HG03571 (cell line): ENCODE results near the gene TOB1.

Source experiments
- ATAC-seq: cut with Tn5 transposase; IDR thresholded peaks from one replicate; pipeline ENCODE4 v1.9.1; 2021; ENCODE audit not compliant: unreplicated experiment

TOB1 gene

DNA sequence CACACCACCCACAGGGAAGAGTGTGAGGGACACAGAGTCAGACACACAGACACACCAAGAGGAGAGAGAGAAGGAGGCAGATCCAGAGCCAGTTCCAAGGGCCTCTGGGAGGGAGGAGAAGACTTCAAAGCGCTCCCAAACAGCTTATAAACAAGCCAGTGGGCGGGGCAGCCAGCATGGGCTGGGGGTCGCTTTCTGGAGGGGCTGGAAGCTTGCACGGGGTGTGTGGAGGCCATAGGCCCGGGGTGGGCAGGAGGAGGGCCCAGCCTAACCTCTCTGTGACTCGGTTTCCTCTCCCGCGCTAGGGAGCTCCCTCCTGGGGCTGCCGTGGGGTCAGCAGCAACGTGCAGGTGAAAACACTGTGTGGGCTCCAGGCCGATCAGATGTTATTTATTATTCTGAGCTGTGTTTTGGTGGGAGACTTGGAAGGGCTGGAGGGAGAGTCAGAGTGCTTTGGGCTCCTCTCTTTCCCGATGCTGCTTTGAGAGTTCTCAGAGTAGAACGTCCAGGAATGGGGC lies 33.2 kb downstream of the TOB1 start:
- ATAC-seq: no peak

DNA sequence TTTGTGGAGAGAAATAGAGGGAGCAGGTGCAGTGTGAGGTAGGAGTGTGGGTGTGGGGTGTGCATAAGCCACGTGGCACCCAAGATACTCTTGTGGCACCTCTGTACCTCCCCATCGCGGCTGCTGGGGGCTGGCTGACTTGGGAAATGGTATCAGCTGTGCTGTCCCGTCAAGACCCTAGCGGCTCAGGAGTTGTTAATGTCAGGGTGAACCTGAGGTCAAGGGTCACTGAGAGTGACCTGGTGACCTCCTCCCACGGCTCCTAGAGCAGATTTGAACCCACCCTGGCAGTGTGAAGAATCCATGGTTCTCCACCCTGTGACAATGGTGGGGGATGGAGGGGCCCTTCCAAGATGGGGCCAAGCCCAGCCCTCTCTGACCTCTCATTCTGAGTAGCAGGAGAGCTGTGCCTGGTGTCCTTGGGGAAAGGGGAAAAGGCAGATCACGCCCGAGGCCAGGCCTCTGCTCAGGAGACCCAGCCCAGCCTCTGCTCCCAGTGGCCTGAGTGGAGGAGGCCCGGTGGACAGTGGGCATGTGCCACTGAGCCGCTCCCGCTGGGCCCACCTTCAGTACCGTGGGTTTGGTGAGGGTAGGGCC lies 33.8 kb downstream of the TOB1 start:
- ATAC-seq: no peak

DNA sequence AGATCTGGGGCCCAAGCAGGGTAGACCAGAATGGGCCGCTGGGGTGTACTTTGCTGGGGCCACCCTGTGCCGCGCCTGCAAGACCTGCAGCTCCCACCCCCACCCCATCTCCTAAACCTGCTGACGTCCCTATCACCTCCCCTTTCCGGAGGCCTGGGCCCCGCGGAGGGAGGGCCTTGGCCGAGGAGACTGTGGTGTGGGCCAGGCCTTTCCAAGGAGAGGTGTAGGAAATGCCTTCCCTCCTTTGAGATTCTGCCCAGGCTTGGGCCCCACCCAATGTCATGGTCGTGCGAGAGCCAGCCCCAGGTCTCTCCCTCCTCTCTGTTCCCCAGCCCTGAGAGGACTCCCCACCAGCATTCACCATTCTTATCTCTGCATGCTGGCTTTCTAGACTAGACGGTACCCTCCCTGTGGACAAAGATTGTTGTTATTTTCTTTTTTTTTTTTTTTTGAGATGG lies 34.7 kb downstream of the TOB1 start:
- ATAC-seq: no peak

DNA sequence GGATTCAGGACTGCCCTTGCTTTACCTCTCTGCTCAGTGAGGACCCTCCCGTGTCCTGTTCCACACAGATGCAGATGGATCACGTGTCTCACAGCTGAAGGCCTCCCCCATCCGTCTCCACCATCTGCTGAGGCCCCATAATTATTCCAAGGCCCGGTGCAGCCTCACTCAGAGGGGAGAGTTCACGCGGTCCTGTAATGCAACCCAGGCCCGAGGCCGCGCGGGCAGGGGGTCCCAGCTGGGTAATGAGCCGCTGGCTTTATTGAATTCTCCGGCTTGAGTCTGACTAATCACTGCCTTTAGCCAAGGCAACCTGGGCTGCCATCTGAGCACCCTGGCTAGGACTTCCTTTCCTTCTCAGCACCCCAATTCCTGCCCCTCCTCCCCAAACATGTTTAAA lies 35.2 kb downstream of the TOB1 start:
- ATAC-seq: no peak

DNA sequence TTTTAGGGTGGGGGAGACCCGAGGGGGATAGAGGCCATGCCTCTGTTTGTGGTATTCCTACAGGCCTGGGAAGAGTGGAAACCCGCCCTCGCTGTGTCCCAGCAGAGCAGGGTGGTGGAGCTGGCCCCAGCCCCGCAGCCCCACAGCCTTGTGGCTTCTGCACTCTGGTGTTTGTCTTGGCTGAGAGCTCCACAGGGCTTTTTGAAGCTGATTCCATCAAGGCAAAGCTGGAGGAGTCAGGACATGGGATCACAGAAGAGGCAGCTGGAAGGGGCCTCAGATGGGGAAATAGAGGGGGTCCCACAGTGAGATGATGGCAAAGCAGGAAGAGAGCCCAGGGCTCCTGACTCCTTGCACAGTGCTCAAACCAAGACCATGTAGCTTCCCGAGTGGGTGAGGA lies 35.8 kb downstream of the TOB1 start:
- no peak for ATAC-seq

DNA sequence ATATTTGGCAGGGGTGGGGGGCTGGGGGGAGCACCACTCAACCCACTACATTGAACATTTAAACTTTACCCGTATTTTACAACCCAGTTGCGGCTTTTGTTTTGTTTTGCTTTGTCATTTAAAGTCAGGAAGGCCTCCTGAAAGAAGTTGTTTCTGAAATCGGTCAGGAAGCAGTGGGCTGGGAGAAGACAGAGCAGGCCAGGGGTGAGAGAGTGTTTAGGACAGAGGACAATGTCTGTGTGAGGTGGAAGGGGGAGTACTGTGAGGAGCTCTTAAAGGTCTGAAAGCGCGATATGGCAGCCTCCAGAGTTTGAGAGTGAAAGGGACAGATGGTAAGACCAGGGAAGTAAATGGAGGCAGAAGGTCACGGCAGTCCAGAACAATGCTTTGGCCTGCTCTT lies 36.8 kb downstream of the TOB1 start:
- no peak for ATAC-seq

DNA sequence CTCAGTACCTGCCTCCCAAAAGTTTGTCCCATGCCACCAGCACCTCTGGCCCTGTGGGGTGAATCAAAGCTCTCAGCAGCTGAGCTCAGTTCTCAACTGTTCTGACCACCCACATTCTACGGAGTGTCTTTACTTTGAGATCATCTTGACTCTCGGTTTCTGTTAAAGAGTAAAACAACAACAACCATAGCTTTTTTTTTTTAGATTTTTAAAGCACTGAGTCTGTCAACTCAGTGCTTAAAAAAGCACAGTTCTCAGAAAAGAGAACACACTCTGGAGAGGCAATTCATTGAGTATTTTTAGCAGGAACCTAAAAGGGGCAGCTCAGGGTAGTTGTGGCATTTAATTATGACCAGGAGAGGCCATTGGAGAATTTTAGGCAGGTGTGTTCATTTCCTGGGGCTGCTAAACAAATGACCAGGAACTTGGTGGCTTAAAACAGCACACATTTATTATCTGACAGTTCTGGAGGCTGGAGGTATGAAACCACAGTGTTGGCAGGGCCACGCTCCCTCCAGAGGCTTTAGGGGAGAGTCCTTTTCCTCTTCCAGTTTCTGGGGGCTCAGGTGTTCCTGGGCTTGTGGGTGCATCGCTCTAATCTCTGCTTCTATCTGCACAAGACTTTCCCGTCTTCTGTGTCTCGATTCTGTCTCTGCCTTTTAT lies 37.5 kb downstream of the TOB1 start:
- no peak for ATAC-seq

DNA sequence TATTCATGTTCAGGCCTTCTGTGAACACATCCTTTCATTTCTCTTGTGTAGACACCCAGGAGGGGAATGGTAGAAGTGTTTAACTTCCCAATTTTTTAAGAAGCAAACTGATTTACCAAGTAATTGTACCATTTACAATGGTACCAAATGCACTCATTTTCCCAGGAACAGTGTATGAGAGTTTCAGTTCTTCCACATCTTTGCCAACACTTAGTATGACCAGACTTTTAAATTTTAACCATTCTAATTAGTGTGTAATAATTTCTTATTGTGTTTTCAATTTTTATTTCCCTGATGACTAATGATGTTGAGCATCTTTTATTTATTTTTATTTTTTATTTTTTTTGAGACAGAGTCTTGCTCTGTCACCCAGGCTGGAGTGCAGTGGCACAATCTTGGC lies 41.0 kb downstream of the TOB1 start:
- ATAC-seq: no peak

DNA sequence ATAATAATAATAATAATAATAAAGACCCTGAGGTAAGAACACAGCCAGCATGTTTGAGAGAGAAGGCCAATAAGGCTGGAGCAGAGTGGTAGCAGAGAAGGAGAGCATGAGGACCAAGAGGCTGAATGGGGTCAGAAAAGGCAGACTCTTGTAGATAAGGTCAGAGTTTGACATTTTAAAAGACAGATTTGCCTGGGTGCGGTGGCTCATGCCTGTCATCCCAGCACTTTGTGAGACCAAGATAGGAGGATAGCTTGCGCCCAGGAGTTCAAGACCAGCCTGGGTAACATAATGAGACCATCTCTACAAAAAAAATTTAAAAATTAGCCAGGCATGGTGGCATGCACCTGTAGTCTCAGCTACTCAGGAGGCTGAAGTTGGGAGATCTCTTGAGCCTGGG lies 41.7 kb downstream of the TOB1 start:
- ATAC-seq: no peak

DNA sequence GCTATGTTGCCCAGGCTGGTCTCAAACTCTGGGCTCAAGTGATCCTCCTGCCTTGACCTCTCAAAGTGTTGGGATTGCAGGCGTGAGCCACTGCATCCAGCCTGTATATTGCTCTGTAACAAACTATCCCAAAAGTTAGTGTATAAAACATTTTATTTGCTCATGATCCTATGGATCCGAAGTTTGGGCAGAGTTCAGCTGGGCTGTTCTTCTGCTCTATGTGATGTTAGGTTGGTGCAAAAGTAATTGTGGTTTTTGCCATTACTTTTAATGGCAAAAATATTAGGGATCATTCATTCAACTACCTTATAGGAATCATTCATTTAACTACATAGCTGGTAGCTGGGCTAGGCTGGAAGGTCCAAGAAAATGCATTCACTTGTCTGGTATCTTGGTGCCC lies 43.6 kb downstream of the TOB1 start:
- ATAC-seq: no peak

DNA sequence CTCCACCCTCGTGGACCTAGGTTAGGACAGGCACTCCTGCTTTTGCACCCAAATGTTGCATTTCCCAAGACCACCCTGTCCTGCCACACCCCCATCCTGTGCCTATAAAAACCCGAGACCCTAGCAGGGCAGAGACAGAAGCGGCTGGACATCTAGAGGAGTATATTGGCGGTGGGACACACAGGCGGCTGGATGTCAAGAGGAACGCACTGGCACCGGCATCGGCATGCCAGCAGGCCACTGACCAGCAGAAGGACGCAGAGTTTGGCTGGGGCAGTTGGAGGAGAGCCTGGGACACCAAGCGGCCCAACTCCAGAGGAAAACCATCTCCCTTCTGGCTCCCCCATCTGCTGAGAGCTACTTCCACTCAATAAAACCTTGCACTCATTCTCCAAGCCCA lies 45.5 kb downstream of the TOB1 start:
- no peak for ATAC-seq

DNA sequence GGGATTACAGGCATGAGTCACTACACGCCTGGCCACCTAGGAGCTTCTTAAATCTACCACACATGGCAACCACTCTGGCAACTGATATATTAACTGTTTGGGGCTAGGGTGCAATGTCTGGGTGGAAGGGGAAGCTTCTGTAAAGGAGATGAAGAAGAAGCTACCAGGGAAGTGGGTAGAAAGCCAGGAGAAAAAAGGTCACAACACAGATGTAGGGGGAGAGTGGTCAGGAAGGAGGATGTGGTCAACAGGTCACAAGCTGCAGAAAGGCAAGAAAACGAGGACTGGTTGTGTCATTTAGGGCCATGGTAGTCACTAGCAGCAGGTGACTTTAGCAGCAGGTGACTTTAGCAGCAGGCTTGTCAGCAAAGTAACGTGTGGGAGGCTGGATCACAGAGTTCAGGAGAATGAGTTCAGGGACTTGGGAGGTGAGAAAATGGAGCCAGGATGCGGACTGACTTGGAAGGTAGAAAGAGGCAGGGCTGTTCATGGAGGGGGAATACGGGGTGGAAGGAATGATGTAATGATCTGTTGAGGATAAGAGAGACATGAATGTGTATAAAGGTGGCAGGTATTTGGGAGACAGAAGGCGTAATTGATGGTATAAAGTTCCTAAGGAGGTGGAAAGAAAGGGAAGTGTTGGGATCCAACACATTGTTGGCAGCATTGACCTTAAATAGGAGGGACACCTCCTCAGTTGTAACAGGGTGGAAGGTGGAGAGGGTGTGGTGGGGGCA lies 47.1 kb downstream of the TOB1 start:
- no peak for ATAC-seq

DNA sequence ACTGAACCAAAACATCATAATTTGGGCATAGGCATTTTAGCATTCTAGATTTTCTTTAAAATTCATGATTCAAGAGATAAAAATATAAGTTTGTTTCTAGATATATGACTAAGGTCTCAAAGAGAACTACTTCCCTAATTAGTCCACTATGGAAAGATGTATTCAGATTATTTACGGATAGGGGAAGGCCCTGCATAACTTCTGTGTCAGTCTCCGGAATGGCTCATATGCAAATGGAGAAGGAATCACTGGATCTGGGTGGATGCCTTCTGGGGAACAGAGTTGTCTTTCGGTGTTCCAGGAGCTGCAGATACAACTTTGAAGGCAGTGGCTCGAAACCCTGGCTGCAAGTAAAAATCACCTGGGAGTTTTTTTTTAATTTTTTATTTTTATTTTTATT lies 47.9 kb downstream of the TOB1 start:
- no peak for ATAC-seq

DNA sequence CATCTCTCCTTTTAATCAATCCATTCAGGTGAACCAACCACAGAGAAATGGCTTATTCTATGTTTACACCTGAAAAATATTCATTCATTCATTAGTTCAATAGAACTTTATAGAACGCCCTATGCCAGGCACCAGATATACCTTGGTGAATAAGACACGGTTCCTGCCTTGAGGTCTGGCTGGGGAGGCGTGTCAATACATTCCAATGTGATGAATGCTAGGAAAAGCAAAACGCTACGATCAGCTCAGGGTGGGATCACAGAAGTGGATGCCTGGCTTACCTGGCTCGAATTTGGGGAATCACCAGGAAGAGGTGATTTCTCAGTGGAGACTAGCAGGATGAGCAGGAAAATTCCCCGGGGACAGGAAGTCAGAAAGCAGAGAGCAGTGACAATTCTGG lies 48.3 kb downstream of the TOB1 start:
- ATAC-seq: no peak

DNA sequence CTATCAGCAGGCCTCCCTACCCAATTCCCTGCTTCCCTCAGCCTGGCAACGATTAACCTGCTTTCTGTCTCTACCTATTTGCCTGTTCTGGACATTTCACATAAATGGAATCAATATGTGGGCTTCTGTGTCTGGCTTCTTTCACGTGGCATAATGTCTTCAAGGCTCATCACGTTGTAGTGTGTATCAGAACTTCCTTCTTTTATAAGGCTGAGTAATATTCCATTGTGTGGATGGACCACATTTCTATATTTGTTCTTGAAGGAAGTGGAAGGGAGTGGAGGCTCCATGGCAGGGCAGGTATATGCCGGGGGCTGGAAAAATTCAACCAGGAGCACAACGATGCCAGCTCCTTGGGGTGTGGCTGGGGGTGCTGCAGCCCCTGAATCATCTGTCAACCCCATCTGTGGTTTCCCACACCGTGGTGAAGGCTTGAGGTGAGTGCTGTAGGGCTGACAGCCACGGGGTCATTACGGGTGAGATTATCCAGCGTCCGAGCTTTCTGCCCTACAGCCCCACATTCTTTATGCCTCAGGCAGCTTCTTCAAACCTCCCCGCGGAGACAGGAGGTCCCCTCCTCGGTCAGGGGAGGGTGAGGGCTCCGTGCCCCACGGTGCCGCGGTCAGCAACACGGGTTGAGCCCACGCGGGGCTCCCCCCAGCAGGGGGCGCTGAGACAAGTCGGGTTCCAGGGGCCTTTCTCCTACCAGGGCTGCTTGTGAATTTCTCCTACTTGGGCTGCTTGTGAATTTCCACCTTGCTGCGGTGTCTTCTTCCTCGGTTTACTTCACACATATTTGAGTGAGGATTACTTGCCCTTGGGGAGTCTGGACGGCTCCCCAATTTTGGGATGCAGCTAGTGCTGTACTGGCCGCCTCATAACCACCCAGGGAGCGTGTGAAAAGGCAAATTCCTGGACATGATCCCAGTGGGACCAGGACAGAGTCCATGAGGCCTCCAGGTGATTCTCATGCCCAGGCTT lies 49.1 kb downstream of the TOB1 start:
- ATAC-seq: no peak

DNA sequence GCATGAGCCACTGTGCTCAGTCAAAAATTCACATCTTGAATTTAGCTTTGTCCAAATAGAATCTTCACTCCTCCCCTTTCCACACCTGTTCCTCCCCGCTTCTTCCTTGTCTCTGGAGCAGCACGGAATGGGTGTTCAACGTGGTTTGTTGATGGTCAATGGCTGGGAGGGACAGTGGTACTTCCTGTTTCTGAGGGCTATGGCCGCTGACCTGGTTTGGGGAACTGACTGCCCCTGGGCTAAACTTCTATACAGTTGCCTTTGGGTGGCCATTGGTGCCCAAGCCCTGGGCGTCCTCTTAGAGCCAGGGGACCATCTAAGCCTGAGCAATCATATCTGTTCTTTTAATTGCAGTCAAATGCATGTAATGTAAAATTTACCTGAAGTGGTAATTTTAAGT lies 49.9 kb downstream of the TOB1 start:
- ATAC-seq: no peak

DNA sequence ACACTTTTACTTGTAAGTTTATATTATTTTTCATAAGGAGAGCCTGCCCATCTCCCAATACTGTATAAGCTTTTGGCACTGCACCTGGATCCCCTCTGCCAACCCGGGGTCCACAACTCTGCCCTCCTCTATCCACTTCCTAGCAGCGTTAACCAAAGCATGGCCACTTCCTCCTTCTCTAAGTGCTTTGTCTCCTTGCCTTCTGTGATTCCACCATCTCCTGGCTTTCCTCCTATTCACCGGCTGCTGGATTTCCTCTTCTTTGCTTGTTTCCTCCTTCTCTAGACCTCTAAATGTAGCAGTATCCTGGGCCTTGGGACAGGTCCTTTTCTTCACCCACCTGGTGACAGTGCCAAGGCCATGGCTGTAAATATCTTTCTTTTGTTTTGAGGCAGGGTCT lies 50.8 kb downstream of the TOB1 start:
- no peak for ATAC-seq

DNA sequence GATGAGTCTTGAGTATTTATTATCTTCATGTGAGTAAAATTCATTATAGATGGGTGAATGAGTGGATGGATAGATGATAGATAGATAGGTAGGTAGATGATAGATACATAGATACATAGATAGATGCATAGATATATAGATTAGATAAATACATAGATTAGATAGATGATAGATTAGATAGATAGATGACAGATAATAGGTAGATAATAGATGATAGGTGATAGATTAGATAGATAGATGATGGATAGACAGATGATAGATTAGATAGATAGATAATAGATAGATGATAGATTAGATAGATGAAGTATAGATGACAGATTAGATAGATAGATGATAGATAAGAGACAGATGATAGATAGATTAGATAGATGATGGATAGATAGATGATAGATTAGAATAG lies 52.6 kb downstream of the TOB1 start:
- no peak for ATAC-seq
